OCI-LY1 (cell line): ENCODE measurements around the gene AADACL4.

Source experiments
- EZH2 ChIP-seq: fragments of 200-600 bp; sonication (generic), shearing (Covaris generic); IDR thresholded peaks from 2 replicates; pipeline ENCODE4 v1.8.0; 2017; ENCODE audit warnings: borderline replicate concordance, mixed run types, mild to moderate bottlenecking, antibody characterized with exemption, low read length, moderate library complexity, mixed read lengths
- TF ChIP-seq, protein P1 (sequence below): fragments of 200-600 bp; sonication (generic), shearing (Covaris generic); IDR thresholded peaks from 2 replicates; pipeline ENCODE4 v1.5.1; 2017; ENCODE audit warnings: mild to moderate bottlenecking, antibody characterized with exemption, low read length, moderate library complexity, mixed read lengths

DNA sequence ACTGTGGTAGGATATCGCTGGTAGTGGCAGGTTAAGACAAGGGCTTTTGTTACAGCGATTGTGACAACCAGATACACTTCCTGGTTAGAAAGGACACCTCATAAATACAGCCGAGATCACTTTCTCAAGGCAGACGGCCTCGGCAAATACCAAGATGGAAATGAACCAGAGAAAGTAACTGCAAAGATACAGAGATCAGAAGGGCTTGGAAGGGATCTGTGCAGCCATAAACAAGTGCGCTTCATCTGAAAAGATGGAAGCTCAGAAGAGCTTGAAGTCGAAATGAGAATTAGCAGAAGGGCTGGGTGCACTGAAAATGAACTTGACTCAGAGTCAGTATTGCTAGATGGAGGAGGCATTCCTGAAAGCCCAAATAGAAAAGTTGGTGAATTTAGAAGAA, 32.9 kb upstream of the AADACL4 start:
- no peak for TF ChIP-seq EZH2
- TF ChIP-seq, protein P1, sequence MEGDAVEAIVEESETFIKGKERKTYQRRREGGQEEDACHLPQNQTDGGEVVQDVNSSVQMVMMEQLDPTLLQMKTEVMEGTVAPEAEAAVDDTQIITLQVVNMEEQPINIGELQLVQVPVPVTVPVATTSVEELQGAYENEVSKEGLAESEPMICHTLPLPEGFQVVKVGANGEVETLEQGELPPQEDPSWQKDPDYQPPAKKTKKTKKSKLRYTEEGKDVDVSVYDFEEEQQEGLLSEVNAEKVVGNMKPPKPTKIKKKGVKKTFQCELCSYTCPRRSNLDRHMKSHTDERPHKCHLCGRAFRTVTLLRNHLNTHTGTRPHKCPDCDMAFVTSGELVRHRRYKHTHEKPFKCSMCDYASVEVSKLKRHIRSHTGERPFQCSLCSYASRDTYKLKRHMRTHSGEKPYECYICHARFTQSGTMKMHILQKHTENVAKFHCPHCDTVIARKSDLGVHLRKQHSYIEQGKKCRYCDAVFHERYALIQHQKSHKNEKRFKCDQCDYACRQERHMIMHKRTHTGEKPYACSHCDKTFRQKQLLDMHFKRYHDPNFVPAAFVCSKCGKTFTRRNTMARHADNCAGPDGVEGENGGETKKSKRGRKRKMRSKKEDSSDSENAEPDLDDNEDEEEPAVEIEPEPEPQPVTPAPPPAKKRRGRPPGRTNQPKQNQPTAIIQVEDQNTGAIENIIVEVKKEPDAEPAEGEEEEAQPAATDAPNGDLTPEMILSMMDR, result no peak
